A549 (cell line): ENCODE data around the gene ADORA2B. TPM values are rescaled to one million over a fixed set of nuclear protein-coding genes. Genes with fewer than 3 reads are reported as not detected.
"Not testable (repeated sequence)": the region's sequence is repeated elsewhere in the genome, so short reads cannot be mapped to it uniquely, and the experiment has no call there.

Experiments used
- ATAC-seq, 2 experiments: fragments of 200-7000 bp in 1 of 2; fragments of >200 bp in 1 of 2; cut with Nextera tagmentation in 1 of 2; cut with Tn5 transposase in 1 of 2; 3 replicates each; pipeline versions ENCODE4 v1.8.0 to v1.9.1; 2018 to 2020; ENCODE audit warnings: mild to moderate bottlenecking in 1 of 2, moderate library complexity in 1 of 2
- CTCF ChIA-PET: fragments of 300-600 bp; sonication (Branson Sonifier 250); formaldehyde crosslinking; extraction: SDS; loops from one replicate; lab custom pipeline; 2021; ENCODE audit warnings: antibody characterized with exemption, inconsistent platforms; lab: Yijun Ruan, JAX
- POLR2A ChIA-PET: fragments of 350-600 bp; formaldehyde crosslinking; extraction: SDS; loops from one replicate; lab custom pipeline; 2021; ENCODE audit warnings: antibody characterized with exemption, inconsistent platforms; lab: Yijun Ruan, JAX
- DNase-seq, 2 experiments: peaks; one replicate each; pipeline versions ENCODE4 v3.0.0 to v3.0.0-alpha.2; 2011 to 2016; ENCODE audit warnings: low read depth in 1 of 2, low spot score in 1 of 2
- FAIRE-seq: peaks from 2 replicates; lab custom pipeline; 2011; peaks lifted over from hg19 to GRCh38; lab: Jason Lieb, UNC
- H3K27ac ChIP-seq, 2 experiments: fragments of >200 bp; sonication (Bioruptor Twin); formaldehyde crosslinking; 3 replicates each; pipeline ENCODE4 v1.5.1; 2016 to 2017
- H3K4me1 ChIP-seq: fragments of >200 bp; sonication (Bioruptor Twin); formaldehyde crosslinking; 3 replicates; pipeline ENCODE4 v1.6.1; 2016
- H3K4me2 ChIP-seq: fragments of >200 bp; sonication (Bioruptor Twin); formaldehyde crosslinking; 3 replicates; pipeline ENCODE4 v1.6.1; 2016
- H3K4me3 ChIP-seq: fragments of >200 bp; sonication (Bioruptor Twin); formaldehyde crosslinking; 3 replicates; pipeline ENCODE4 v1.5.1; 2016
- H3K9me3 ChIP-seq: fragments of >200 bp; sonication (Bioruptor Twin); formaldehyde crosslinking; 3 replicates; pipeline ENCODE4 v1.6.1; 2016
- BHLHE40 ChIP-seq: IDR thresholded peaks from 2 replicates; pipeline ENCODE4 v1.6.1; 2012; ENCODE audit warnings: low read depth, low read length, inconsistent platforms
- CBX8 ChIP-seq: fragments of 200-600 bp; sonication (generic); IDR thresholded peaks from 2 replicates; pipeline ENCODE4 v1.6.1; 2016
- CHD4 ChIP-seq: fragments of 200-600 bp; sonication (generic); IDR thresholded peaks from 2 replicates; pipeline ENCODE4 v1.6.1; 2016; ENCODE audit warnings: antibody characterized with exemption, mild to moderate bottlenecking, borderline replicate concordance
- E2F6 ChIP-seq: IDR thresholded peaks from 2 replicates; pipeline ENCODE4 v1.6.1; 2012; ENCODE audit warnings: low read depth, borderline replicate concordance
- EHMT2 ChIP-seq: fragments of 200-600 bp; sonication (generic); IDR thresholded peaks from 2 replicates; pipeline ENCODE4 v1.6.1; 2016; ENCODE audit warnings: antibody characterized with exemption, low read depth, mild to moderate bottlenecking, moderate library complexity
- FOSB ChIP-seq: fragments of 250-450 bp; sonication (Bioruptor Pico); IDR thresholded peaks from 2 replicates; pipeline ENCODE4 v1.5.0; 2020; ENCODE audit warnings: mild to moderate bottlenecking, moderate library complexity
- FOSL2 ChIP-seq, 2 experiments: fragments of 450-650 bp in 1 of 2; fragments of >200 bp in 1 of 2; sonication (Bioruptor Twin) in 1 of 2; formaldehyde crosslinking; IDR thresholded peaks; 2 replicates each; pipeline versions ENCODE4 v1.5.0 to v1.6.1; 2016 to 2020; ENCODE audit warnings: mild to moderate bottlenecking in 1 of 2, moderate library complexity in 1 of 2
- FOXS1 ChIP-seq: fragments of 250-450 bp; sonication (Bioruptor Pico); IDR thresholded peaks from 2 replicates; pipeline ENCODE4 v1.5.0; 2020; ENCODE audit warnings: mild to moderate bottlenecking, moderate library complexity
- JUNB ChIP-seq: fragments of >200 bp; sonication (Bioruptor Twin); formaldehyde crosslinking; IDR thresholded peaks from 2 replicates; pipeline ENCODE4 v1.6.1; 2016
- MAFK ChIP-seq: fragments of 450-650 bp; IDR thresholded peaks from 2 replicates; pipeline ENCODE4 v1.6.1; 2014; ENCODE audit not compliant: partially characterized antibody
- MAZ ChIP-seq: fragments of 150-350 bp; IDR thresholded peaks from 2 replicates; pipeline ENCODE4 v1.6.1; 2014; ENCODE audit warnings: antibody characterized with exemption, low read depth, low read length, borderline replicate concordance
- MYC ChIP-seq: IDR thresholded peaks from 2 replicates; pipeline ENCODE4 v1.6.1; 2012; ENCODE audit warnings: mild to moderate bottlenecking, inconsistent platforms, low read length, improper control_type of control experiment, borderline replicate concordance
- NPAS2 ChIP-seq: fragments of 250-450 bp; sonication (Bioruptor Pico); IDR thresholded peaks from 2 replicates; pipeline ENCODE4 v1.8.0; 2022; ENCODE audit warnings: mild to moderate bottlenecking, moderate library complexity, borderline replicate concordance
- PBX3 ChIP-seq: IDR thresholded peaks from 2 replicates; pipeline ENCODE4 v1.6.1; 2012
- POLR2A ChIP-seq: IDR thresholded peaks from 2 replicates; pipeline ENCODE4 v1.6.1; 2012; ENCODE audit warnings: mild to moderate bottlenecking, low read length
- RAD21 ChIP-seq, 2 experiments: fragments of >200 bp in 1 of 2; sonication (Bioruptor Twin) in 1 of 2; formaldehyde crosslinking in 1 of 2; IDR thresholded peaks in 1 of 2; conservative IDR thresholded peaks in 1 of 2; 2 replicates in 1 of 2; 3 replicates in 1 of 2; pipeline ENCODE4 v1.6.1; 2012 to 2018; ENCODE audit warnings: inconsistent platforms in 1 of 2
- REST ChIP-seq: fragments of 200-600 bp; sonication (generic); IDR thresholded peaks from 2 replicates; pipeline ENCODE4 v1.6.1; 2016; ENCODE audit warnings: antibody characterized with exemption, mild to moderate bottlenecking, moderate library complexity
- RFX5 ChIP-seq: fragments of 450-650 bp; IDR thresholded peaks from 2 replicates; pipeline ENCODE4 v1.7.1; 2014; ENCODE audit warnings: antibody characterized with exemption, mild to moderate bottlenecking, moderate library complexity
- SMC3 ChIP-seq: fragments of >200 bp; sonication (Bioruptor Twin); formaldehyde crosslinking; IDR thresholded peaks from 3 replicates; pipeline ENCODE4 v1.6.1; 2018; ENCODE audit warnings: inconsistent platforms
- SREBF2 ChIP-seq: fragments of 450-650 bp; IDR thresholded peaks from 2 replicates; pipeline ENCODE4 v1.6.1; 2014; ENCODE audit warnings: mild to moderate bottlenecking, moderate library complexity
- TFCP2L1 ChIP-seq: fragments of 250-450 bp; sonication (Bioruptor Pico); IDR thresholded peaks from 2 replicates; pipeline ENCODE4 v1.5.0; 2021; ENCODE audit warnings: mild to moderate bottlenecking
- USF2 ChIP-seq: fragments of 450-650 bp; IDR thresholded peaks from 2 replicates; pipeline ENCODE4 v1.6.1; 2014; ENCODE audit warnings: antibody characterized with exemption
- ZNF302 ChIP-seq: fragments of 250-450 bp; sonication (Bioruptor Pico); IDR thresholded peaks from 2 replicates; pipeline ENCODE4 v1.9.0; 2021; ENCODE audit warnings: inconsistent platforms, mild to moderate bottlenecking, moderate library complexity
- WGBS: methylation state at CpG from one replicate; pipeline ENCODE4 v1.1.6; 2017; ENCODE audit errors: missing lambda C conversion rate; 5-methylcytosine and 5-hydroxymethylcytosine counted together
- polyA plus RNA-seq, 4 experiments: library from polyadenylated mRNA; depleted of rRNA in 3 of 4; stranded (reverse); fragments of >200 nt; fragmentation: RNase III in 1 of 4; extraction: RNeasy Plus Mini Kit Qiagen cat#74134 plus additional on column Dnase treatment in 1 of 4; gene quantifications; 2 replicates in 3 of 4; 3 replicates in 1 of 4; pipeline ENCODE4 v1.2.3, GENCODE V29; 2011 to 2017
- TF ChIP-seq, protein P1 (sequence below): fragments of >200 bp; sonication (Bioruptor Twin); formaldehyde crosslinking; IDR thresholded peaks from 3 replicates; pipeline ENCODE4 v1.6.1; 2016
- TF ChIP-seq, protein P2 (sequence below): fragments of >200 bp; sonication (Bioruptor Twin); formaldehyde crosslinking; IDR thresholded peaks from 2 replicates; pipeline ENCODE4 v1.6.1; 2016

The ADORA2B gene
- polyA plus RNA-seq, 2 of the 4 experiments (the other 2 are of a cell fraction): 5.7 to 10.2 TPM

DNA sequence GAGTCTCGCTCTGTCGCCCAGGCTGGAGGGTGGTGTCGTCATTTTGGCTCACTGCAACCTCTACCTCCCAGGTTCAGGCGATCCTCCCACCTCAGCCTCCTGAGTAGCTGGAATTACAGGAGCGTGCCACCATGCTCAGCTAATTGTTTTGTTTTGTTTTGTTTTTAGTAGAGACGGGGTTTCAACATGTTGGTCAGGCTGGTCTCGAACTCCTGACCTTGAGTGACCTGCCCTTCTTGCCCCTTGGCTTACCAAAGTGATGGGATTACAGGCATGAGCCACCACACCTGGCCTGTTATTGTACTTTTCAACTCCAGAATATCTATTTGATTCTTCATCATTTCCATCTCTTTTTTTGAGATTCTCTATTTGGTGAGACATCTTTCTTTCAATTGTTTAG is 9.0 kb upstream of the ADORA2B start:
- FAIRE-seq (no peak), DNase-seq (no peak), ATAC-seq (no peak)
- ChIA-PET POLR2A (no interaction called here), CTCF (interaction anchor here (1.4 to 4.9 kb wide), 2 partner anchors 9 to 107 kb away, joined by 3 to 41 read pairs; partner anchors contain the start of gene ADORA2B)
- WGBS: 90% methylated on average over 7 of the region's 7 CpGs
- no peaks in the 10 kb centered on the region for H3K4me1 ChIP-seq
- H3K9me3 ChIP-seq: no peaks in the 10 kb centered on the region
- no peak for TF ChIP-seq RFX5
- TF ChIP-seq FOSB (CRISPR knock-in tag): no peak
- TF ChIP-seq, protein P1, sequence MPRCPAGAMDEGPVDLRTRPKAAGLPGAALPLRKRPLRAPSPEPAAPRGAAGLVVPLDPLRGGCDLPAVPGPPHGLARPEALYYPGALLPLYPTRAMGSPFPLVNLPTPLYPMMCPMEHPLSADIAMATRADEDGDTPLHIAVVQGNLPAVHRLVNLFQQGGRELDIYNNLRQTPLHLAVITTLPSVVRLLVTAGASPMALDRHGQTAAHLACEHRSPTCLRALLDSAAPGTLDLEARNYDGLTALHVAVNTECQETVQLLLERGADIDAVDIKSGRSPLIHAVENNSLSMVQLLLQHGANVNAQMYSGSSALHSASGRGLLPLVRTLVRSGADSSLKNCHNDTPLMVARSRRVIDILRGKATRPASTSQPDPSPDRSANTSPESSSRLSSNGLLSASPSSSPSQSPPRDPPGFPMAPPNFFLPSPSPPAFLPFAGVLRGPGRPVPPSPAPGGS: no peak
- no peak for TF ChIP-seq RAD21 (conservative IDR thresholded peaks at IDR 0.05 in 1 of 2, IDR thresholded peaks at IDR 0.05 in 1 of 2)
- no peak for TF ChIP-seq NPAS2 (CRISPR knock-in tag)
- no peak for TF ChIP-seq ZNF302
- no peak for TF ChIP-seq BHLHE40
- no peak for TF ChIP-seq TFCP2L1 (CRISPR knock-in tag)
- TF ChIP-seq SMC3: no peak
- no peak for TF ChIP-seq E2F6
- no peak for TF ChIP-seq MYC
- no peak for TF ChIP-seq CHD4
- no peak for TF ChIP-seq CBX8
- TF ChIP-seq EHMT2: no peak
- H3K4me2 ChIP-seq: no peak overlapping the region
- H3K4me3 ChIP-seq: no peak overlapping the region
- no peak overlapping the region for H3K27ac ChIP-seq

- H3K4me2 ChIP-seq, H3K4me3 ChIP-seq, DNase-seq, ATAC-seq, POLR2A ChIA-PET, FAIRE-seq, H3K4me1 ChIP-seq, H3K27ac ChIP-seq, H3K9me3 ChIP-seq: not testable (repeated sequence)
- CTCF ChIA-PET: interaction anchor here (1.4 to 4.9 kb wide), 3 partner anchors 9 to 108 kb away, joined by 3 to 41 read pairs (median 7); partner anchors contain the start of gene ADORA2B
- 95% methylated on average over 4 of the region's 4 CpGs for WGBS
Observed at GRCh38 chr17:15936481-15936880, 8.4 kb upstream of the ADORA2B start.

DNA sequence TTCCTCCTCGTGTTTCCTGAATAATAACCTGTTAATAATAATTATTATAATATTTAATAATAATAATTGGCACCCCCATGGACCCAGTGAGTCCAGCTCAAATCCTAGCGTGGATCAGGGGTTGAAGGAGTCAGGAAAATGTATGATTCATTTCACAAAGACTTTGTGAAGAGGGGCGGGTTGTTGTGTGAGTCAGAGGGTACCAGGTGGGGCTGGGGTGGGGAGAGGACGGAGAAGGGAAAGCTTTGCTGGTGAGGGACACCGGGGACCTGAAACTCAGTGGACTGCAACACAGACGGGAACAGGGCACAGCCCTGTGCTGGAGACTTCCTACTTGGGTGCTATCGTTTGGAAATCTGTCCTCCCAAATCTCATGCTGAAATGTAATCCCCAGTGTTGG is 3.1 kb upstream of the ADORA2B start:
- POLR2A ChIA-PET: no interaction called here
- Histone ChIP-seq H3K4me1 (peaks cover 18% of the 10 kb centered on the region; the same call in 2 of the 3 replicates), H3K4me2 (no peak overlapping the region), H3K27ac (no peak overlapping the region), H3K4me3 (no peak overlapping the region), H3K9me3 (peaks cover 15% of the 10 kb centered on the region; the same call in 2 of the 3 replicates)
- ATAC-seq (no peak), FAIRE-seq (no peak), DNase-seq (no peak)
- WGBS: 68% methylated on average over 7 of the region's 7 CpGs
- CTCF ChIA-PET: interaction anchor here (1.7 to 4.5 kb wide), 3 partner anchors 11 to 113 kb away, joined by 6 to 35 read pairs (median 8); no protein-coding TSS in a partner anchor
- TF ChIP-seq CBX8: no peak
- TF ChIP-seq FOSL2 (IDR thresholded peaks at IDR 0.05): no peak
- TF ChIP-seq FOSL2 (CRISPR knock-in tag; IDR thresholded peaks at IDR 0.05): no peak
- no peak for TF ChIP-seq SREBF2
- no peak for TF ChIP-seq EHMT2
- no peak for TF ChIP-seq REST
- TF ChIP-seq MAFK: no peak
- no peak for TF ChIP-seq USF2
- TF ChIP-seq JUNB: no peak
- TF ChIP-seq MAZ: no peak
- TF ChIP-seq POLR2A: no peak
- no peak for TF ChIP-seq ZNF302
- no peak for TF ChIP-seq PBX3
- TF ChIP-seq, protein P2, sequence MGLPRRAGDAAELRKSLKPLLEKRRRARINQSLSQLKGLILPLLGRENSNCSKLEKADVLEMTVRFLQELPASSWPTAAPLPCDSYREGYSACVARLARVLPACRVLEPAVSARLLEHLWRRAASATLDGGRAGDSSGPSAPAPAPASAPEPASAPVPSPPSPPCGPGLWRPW: no peak
- no peak for TF ChIP-seq FOXS1 (CRISPR knock-in tag)
- TF ChIP-seq, protein P1: no peak
